ENCODE measurements around the gene GTPBP2.
"Not testable (repeated sequence)": the region's sequence is repeated elsewhere in the genome, so short reads cannot be mapped to it uniquely, and the experiment has no call there.

Gene GTPBP2

GRCh38 chr6:43662948-43663347 is 33.9 kb upstream of the GTPBP2 start:
- not testable (repeated sequence) for DNase-seq (ENCODE audit: low read depth)

- no peak for DNase-seq (ENCODE audit: low read depth)
These were observed 29.1 kb upstream of the GTPBP2 start for GRCh38 chr6:43658161-43658560.

- no peak for DNase-seq (ENCODE audit: low read depth)
These were observed 28.2 kb upstream of the GTPBP2 start for GRCh38 chr6:43657221-43657802.

- not testable (repeated sequence) for DNase-seq (ENCODE audit: low read depth)
These were observed 23.8 kb upstream of the GTPBP2 start for GRCh38 chr6:43652822-43653221.

- no peak for DNase-seq (ENCODE audit: low read depth)
These were observed 19.2 kb upstream of the GTPBP2 start for GRCh38 chr6:43648248-43648647.

- no peak for DNase-seq (ENCODE audit: low read depth)
These were observed 18.5 kb upstream of the GTPBP2 start for GRCh38 chr6:43647613-43648012.

- no peak for DNase-seq (ENCODE audit: low read depth)
These were observed 16.5 kb upstream of the GTPBP2 start for GRCh38 chr6:43645613-43645964.

GRCh38 chr6:43644940-43645612 is 16.0 kb upstream of the GTPBP2 start, which contains the start of gene RSPH9:
Gene RSPH9, plus strand, starts transcription at chr6:43645036. Its CDS starts 63 bp downstream, at chr6:43645099.
- DNase-seq (ENCODE audit: low read depth) = peak; percentile 55

- DNase-seq (ENCODE audit: low read depth) = no peak
These were observed 11.1 kb upstream of the GTPBP2 start for GRCh38 chr6:43639984-43640800.

- DNase-seq (ENCODE audit: low read depth) = no peak
These were observed 7.2 kb upstream of the GTPBP2 start for GRCh38 chr6:43636308-43636659.

GRCh38 chr6:43635387-43636307 is 6.6 kb upstream of the GTPBP2 start, which contains the start of gene MAD2L1BP:
Gene MAD2L1BP, plus strand, starts transcription at chr6:43635840. Its CDS starts 36 bp downstream, at chr6:43635876.
- DNase-seq (ENCODE audit: low read depth) = peak; percentile 79

GRCh38 chr6:43634702-43635303 is 5.7 kb upstream of the GTPBP2 start:
- DNase-seq (ENCODE audit: low read depth) = no peak

GRCh38 chr6:43633002-43633401 is 3.9 kb upstream of the GTPBP2 start:
- not testable (repeated sequence) for DNase-seq (ENCODE audit: low read depth)

GRCh38 chr6:43630980-43631619 is 2.0 kb upstream of the GTPBP2 start:
- DNase-seq (ENCODE audit: low read depth) = no peak

- peak; percentile 83 for DNase-seq (ENCODE audit: low read depth)
These were observed 639 bp upstream of the GTPBP2 start for GRCh38 chr6:43629505-43630300.

GRCh38 chr6:43628393-43629103 is 516 bp downstream of the GTPBP2 start:
- peak; percentile 39 for DNase-seq (ENCODE audit: low read depth)

GRCh38 chr6:43627008-43627825 is 1.8 kb downstream of the GTPBP2 start:
- DNase-seq (ENCODE audit: low read depth) = no peak

- DNase-seq (ENCODE audit: low read depth) = no peak
These were observed 3.6 kb downstream of the GTPBP2 start for GRCh38 chr6:43625393-43625992.
